ENCODE data around the gene VARS2.
A peak's percentile ranks its signal among the peaks of the same experiment; 100 is the strongest.

The VARS2 gene

DNA sequence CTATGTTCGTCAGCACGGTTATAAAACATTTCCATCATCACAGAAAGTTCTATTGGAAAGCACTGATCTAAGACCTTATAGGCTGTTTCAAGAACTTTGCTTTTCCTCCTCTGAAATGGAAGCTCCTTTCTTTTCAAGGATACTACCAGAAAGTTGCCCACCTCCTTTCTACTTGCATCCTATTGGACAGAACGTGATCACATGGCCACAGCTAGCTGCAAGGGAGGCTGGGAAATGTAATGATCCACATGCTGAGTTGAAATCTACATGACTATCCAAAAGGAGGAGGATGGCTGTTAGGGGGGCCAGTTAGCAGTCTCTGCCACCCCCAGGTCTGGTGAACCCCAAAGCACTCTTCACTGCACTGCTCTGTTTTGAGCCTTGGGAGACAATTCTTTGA is 14.6 kb downstream of the VARS2 start:
- DNase-seq (ENCODE audit: low read depth in 2 of 3, low spot score in 2 of 3): no peak

DNA sequence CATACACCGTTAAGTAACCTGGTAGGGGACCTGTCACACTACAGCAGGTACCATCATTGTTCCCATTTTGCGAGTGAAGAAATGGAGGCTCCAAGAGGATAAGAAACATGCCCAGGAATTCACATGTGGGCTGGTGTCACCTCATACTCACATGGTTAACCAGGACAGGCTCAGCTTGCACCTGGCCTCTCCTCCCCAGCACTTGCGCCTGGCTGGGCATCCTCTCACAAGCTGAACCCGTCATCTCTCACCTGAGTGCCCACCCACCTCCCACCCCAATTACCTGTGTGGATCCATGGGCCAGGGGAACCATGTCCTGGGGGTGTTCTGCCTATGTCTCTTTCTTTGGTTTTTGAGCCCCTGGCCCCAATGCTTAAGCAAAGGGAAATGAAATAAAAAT is 16.5 kb downstream of the VARS2 start:
- no peak for DNase-seq (ENCODE audit: low read depth in 2 of 3, low spot score in 2 of 3)

DNA sequence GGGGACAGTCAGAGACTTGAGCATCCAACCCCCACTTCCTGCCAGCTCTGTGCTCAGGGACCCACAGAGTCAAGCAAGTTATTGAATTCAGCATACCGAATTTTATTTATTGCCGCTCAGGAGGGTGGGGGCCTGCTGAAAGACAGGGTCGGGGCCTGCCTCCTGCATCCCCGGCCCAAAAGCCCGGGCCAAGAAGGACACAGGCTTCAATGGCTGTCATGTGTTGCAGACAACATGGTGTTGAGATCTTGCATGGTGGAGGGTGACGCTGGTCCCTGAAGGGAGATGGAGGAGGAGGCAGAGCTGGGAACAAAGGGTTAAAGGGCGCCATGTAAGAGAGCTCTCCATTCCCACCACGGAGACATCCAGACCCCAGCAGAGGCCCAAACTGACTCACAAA is 17.2 kb downstream of the VARS2 start:
- no peak for DNase-seq (ENCODE audit: low read depth in 2 of 3, low spot score in 2 of 3)

DNA sequence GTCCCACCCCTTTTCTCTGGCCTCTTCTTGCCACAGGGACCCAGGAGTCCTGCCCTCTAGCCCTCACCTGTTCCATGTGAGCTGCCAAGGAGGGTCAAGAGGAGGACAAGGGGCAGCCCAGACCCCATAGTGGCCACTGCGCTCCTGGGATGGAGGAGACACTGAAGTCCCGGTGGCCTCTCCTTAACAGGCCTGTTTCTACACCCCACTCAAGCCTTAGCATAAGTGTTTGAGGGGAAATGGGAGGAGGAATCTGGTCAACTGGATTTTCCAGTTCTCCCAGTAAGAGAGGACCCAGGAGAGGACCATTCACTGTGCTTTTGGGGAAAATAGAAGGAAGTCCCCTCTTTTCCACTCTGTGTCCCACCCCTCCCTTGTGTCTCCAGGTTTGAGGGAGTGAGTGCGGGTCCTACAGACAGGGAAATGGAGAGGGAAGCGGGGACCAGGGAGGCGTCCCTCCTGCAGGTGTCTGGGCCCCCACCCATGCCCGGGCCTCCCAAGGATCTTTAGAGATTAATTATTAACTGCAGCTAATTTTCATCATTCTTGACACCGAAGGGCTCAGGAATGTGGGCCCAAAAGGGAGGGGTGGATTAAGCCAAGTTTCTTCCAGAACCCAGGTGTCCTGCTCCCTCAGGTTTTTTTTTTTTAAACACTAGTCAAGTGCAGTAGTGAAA is 18.1 kb downstream of the VARS2 start, which contains the start of gene SFTA2:
Gene SFTA2, minus strand, starts transcription at position 202 of the 677 bp plus-strand sequence. Its CDS starts 74 bp downstream, at position 128.
- DNase-seq (ENCODE audit: low read depth in 2 of 3, low spot score in 2 of 3): no peak

DNA sequence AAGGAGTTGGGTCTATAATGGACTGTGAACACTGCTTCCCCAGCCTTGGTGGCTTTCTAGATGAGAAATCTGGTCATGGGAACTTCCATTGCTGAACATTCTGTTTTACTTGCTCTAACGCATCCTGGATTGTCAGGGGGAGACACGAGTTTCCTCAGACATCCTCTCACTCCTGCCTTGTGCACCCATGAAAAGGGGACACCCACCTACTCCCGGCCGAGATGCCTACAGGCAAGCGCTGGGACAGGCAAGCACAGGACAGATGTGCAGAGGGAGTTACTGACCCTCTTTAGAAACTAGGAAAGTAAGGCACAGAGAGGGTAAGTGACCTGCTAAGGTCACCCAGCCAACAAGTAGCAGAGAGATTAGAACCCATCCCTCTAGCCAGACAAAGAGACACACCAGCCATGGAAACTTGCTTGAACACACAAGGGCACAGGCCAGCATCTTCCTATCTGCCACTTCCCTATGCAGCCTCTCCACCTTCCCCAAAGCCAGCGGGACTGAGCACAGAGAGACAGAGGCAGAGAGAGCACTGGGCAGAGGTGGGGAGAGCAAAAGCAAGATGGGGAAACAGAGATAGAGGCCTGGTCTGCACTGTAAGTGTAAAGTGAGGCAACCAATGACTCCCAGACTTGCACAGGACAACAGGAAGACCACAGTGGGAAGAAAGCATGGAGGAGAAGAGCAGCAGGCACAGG is 18.8 kb downstream of the VARS2 start:
- DNase-seq (ENCODE audit: low read depth in 2 of 3, low spot score in 2 of 3): no peak

DNA sequence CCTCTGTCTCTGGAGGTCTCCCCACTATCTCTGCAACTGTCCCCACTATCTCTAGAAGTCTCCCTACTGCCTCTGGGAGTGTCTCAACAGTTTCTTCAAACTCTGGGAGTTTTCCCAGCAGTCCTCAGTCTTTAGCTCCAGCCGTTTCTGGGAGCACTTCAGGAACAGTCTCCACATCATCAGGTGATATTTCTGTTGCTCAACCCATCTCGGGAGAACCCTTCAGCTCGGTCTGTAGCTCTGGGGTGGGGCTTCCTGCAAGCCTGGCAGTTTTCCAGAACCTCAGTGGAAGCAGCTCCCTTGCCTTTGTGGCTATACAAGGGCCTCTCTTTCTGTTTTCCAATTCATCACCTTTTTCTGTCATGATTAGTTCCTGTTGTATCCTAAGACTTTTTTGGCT is 21.0 kb downstream of the VARS2 start:
- no peak for DNase-seq (ENCODE audit: low read depth in 2 of 3, low spot score in 2 of 3)

DNA sequence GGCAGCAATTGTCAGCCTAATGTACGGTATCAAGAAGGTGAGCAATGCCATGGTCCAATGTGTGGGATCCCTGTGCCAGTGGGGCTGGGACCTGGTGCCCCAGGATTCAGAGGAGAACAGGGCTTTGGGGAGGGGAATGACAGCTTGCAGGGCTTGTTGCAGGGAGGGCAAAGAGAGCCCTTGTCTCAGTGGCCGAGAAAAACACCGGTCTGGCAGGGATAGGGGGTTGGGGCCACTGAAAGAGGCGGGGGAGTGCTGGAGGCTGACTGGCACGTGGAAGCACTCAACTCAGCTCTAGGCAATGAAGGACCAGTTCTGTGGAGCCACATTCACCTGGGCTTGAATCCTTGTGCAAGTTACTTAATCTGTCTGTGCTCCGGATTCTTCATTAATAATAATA is 23.2 kb downstream of the VARS2 start:
- DNase-seq (ENCODE audit: low read depth in 2 of 3, low spot score in 2 of 3): no peak

DNA sequence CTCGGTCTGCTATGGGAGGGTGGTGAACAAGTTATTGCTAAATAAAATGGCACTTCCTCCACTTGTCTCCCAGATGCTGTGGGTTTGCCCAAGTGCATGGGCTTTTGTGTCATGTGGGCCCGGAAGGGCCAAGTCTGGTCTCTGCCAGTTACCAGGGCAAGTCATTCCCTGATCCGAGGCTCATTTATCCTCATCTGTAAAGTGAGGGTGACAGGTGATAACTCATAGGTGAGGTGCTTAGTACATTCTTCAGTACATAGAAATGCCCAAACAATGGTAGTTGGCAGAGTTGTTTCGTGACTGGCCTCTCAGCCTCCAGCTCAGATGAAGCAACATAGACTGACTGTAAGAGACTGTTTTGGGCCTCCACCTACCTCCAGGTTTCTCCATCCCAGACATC is 24.7 kb downstream of the VARS2 start:
- no peak for DNase-seq (ENCODE audit: low read depth in 2 of 3, low spot score in 2 of 3)

DNA sequence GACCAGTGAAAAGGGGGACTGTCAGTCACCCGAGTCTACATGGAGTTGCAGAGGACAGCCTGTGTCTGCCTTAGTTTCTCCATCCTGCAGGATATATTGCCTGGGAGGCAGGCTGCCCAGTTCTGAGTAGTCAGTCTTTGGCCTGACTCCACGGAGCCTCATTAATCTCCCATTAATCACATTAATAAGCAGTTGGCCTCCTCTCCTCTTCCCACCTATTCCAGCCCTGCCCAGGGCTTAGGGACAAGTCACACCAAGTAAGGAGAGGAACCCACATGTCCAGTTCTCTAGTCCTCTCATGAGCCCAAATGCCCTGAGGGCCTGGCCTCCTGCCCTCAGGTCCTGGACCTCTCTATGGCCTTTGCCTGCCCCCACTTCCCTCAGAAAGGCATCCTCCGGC is 25.4 kb downstream of the VARS2 start:
- DNase-seq (ENCODE audit: low read depth in 2 of 3, low spot score in 2 of 3): no peak

DNA sequence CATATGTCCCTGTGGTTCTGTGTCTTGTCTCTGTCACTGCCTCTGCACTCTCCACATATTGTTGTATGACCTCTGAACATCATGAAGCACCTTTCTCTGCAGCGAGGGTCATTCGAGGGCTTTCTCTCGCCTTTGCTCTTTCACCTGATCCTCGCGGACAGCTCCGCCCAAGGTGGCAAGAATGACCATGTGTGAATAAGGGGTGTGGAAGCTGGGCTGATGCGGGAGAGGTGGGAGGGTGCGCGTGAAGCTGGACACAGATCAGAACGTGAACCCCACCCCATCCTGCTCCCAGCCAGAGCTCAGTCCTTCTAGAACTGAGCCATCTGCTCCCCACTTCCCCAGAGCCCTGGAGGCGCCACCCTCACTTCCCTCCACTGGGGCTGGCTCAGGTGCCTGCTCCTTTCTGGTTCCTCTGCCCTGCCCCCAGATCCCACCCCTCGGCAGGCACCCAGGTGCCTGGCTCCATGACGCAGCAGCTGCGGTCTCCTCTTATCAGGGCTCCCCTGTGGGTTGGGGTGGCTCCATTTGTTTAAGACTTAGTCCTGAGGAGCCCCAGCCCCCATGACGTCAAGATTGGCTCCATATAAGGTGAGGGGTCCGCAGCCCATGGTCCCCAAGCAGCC is 26.4 kb downstream of the VARS2 start, which contains the start of gene MUCL3:
Gene MUCL3, plus strand, starts transcription at position 613 of the 626 bp plus-strand sequence. CDS start 27 bp downstream, outside the sequence.
- DNase-seq (ENCODE audit: low read depth in 2 of 3, low spot score in 2 of 3): no peak

DNA sequence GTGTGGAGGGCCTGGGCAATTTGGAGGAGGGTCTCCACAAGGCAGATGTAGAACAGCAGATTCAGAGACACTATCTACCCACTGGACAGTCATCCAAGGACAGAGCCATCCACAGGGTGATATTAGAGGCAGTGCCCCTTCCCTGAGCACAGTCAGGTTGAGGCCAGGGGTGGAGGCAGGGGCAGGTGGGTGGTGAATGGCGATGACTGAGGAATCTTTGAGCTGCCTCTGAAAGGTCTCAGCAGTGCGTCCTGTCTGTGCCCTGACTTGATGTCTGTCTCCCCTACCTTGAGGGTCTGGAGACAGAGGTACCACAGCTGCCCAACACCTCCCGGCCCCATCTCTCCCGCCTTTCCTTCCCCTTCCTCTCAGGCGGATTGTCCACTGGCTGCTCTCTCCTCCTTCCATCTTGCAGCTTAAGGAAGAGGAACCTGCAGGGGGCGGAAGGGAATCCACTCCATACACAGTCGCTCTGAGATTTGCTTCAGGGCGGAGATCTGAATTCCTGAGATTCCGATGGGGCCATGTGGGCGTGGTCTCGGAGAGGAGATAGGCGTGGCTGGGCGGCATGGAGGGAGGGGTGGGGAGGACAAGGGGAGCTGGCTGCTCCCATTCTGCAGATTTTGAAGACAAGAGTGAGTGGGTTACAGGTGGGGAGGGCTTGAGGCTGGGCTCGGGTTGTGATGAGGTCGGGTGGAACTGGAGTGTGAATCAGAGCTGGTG is 28.5 kb downstream of the VARS2 start:
- DNase-seq (ENCODE audit: low read depth in 2 of 3, low spot score in 2 of 3): no peak

DNA sequence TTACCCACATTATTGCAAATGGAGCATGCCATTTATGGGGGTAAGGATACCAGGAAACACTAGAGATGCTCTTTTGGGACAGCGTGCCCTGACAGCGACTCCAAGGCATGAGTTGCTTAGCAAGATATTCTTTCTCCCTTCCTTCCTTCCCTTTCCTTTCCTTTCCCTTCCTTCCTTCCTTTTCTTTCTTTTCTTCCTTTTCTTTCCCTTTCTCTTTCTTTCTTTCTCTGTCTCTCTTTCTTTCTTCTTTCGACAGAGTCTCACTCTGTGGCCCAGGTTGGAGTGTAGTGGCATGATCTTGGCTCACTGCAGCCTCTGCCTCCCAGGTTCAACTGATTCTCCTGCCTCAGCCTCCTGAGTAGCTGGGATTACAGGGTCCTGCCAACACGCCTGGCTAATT is 30.0 kb downstream of the VARS2 start:
- DNase-seq (ENCODE audit: low read depth in 2 of 3, low spot score in 2 of 3): no peak

DNA sequence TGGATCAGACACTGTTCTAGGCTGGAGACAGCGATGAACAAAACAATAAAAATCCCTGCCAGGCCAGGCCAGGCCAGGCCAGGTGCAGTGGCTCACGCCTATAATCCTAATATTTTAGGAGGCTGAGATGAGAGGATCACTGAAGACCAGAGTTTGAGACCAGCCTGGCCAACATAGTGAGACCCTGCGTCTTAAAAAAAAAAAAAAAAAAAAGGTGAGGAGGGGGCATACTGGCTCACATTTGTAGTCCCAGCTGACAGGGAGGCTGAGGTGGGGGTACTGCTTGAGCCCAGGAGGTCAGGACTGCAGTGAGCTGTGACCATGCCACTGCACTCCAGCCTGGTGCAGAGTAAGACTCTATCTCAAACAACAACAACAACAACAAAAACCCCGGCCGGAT is 31.2 kb downstream of the VARS2 start:
- DNase-seq (ENCODE audit: low read depth in 2 of 3, low spot score in 2 of 3): no peak

DNA sequence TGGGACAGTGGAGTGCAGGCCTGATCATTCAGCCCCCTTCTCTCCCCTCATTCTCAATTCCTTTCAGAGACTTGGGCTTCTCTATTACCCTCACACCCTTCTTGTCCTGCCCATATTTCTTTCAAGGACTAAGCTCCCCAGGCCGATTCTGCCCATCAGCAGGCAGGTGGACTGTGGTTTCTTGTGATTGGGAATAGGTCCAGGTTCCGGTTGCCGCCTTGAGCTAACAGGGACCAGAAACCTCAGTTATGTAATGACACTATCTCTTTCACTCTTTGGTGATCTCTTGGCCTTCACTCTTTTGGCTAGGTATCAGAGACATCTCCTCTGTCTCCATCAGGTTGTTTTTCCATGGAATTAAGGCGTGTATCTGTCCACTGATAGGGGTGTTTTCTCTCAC is 33.2 kb downstream of the VARS2 start:
- no peak for DNase-seq (ENCODE audit: low read depth in 2 of 3, low spot score in 2 of 3)

DNA sequence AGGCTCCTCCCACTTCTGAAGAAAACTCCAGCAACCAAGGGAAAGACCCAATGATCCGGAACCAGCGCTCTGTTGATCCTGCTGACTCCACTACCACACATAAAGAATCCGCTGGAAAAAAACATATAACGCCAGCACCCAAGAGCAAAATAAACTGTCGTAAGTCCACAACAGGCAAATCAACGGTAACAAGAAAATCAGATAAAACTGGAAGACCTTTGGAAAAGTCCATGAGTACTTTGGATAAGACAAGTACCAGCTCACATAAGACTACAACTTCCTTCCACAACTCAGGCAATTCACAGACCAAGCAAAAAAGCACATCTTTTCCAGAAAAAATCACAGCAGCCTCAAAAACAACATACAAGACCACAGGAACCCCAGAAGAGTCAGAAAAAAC is 34.8 kb downstream of the VARS2 start:
- no peak for DNase-seq (ENCODE audit: low read depth in 2 of 3, low spot score in 2 of 3)

DNA sequence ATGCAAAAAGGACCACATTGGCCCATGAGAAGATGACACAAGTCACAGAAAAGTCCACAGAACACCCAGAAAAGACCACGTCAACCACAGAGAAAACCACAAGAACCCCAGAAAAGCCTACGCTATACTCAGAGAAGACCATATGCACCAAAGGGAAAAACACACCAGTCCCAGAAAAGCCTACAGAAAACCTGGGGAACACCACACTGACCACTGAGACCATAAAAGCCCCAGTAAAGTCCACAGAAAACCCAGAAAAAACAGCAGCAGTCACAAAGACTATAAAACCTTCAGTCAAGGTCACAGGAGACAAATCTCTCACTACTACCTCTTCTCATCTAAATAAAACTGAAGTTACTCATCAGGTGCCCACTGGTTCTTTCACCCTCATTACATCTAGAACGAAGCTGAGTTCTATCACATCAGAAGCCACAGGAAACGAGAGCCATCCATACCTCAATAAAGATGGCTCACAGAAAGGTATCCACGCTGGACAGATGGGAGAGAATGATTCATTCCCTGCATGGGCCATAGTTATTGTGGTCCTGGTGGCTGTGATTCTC is 38.0 kb downstream of the VARS2 start:
- DNase-seq (ENCODE audit: low read depth in 2 of 3, low spot score in 2 of 3): no peak

DNA sequence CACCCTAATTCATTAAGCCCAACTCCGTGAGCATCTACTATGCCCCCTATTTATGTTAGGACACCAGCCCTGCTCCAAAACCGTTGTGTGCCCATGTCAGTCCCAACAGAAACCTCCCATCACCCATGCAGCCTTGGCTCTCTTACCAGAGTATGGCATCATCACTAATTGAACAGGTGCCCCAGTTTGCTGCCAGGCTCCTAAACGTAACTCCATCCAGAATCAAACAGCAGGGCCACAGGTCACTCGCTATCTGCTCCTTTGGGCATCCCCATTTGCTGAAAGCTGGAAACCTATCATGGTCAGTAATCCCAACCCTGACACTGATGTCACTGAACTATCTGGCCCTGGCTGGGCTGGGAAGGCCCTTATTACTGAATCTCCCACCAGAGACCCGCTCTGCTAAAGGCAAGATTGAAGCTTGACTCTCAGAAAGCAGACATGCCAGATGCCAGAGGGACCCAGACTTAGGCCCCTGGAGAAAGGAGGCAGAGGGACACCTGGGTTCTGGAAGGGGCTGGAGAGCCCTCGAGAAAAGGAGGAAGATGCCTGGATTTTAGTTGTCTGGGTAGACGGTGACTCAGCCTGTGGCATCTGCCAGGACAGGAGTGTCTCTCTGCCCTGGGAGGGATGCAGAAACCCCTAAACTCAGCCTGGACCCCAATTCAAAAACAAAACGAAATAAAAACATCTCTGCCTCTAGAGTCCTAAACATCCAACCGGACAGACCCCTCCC is 40.8 kb downstream of the VARS2 start:
- DNase-seq (ENCODE audit: low read depth in 2 of 3, low spot score in 2 of 3): no peak

DNA sequence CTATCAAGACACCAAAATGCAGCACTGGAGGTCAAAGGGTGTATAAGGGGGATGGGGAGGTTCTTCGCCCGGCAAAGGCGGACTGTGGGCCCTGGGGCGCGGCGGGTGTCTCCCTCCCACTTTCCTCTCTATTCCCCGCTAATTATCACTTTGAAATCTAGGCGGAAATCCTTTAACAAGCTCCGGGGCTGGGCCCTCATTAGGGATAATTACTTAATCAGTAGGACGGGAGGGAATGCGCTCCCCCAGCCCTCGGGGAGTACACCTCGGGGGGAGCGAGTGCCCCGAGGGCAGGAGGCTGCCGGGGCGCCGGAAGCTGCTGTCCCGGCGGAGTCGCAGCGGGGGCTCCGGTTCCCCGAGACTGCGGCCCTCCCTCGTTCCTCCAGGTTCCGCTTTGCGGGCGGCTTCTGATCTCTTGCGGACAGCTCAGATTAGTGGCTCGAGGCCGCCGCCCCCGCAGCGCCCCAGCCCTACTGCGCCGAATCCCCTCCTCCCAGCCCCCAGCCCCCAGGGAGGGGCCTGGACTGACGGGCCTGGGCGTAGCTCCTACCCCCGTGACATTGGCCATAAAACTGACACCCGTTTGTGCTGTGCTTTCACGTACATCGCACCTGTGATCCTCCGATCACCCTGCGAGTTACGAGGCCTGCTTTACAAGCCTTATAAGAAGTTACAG is 41.5 kb downstream of the VARS2 start:
- DNase-seq (ENCODE audit: low read depth in 2 of 3, low spot score in 2 of 3): peak; percentile 58 to 71 (median 63)

DNA sequence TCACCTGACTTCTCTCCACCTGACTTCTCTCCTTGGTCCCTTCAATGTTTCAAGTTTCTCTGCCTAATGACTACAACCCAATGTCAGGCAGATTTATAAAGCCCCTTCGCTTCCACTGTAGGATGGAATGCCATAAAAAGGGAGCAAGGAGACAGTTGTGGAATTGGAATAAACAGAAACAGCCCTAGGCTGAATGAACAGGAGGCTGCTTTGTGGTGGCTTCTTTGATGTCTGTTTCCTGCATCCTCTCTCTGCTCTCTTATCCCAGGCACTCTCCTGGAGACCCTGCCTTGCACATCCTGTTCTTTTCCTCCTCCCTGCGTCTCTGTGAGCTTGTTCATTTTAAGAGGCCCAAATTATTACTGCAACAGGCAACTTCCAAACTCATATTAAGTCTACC is 43.7 kb downstream of the VARS2 start:
- DNase-seq (ENCODE audit: low read depth in 2 of 3, low spot score in 2 of 3): no peak
